ENCODE measurements around the gene ADAMTS3.

GRCh38 chr4:72313121-72313520, 255.9 kb downstream of the ADAMTS3 start:
- TF ChIP-seq ZNF274 (IDR thresholded peaks at IDR 0.05; ENCODE audit: low read depth, low read length) = no peak
- TF ChIP-seq YY1 (IDR thresholded peaks at IDR 0.05; ENCODE audit: insufficient read depth, insufficient read length) = no peak
- no peak for TF ChIP-seq SUZ12 (IDR thresholded peaks at IDR 0.05; ENCODE audit: extremely low read depth, insufficient read depth, insufficient read length)
